CD8-positive, alpha-beta memory T cell (primary cell): ENCODE results near the gene GRIN2A. TPM values are rescaled to one million over a fixed set of nuclear protein-coding genes. Genes with fewer than 3 reads are reported as not detected.

Source experiments
- CTCF ChIA-PET: fragments of 350-600 bp; sonication (Branson Sonifier 250); formaldehyde crosslinking; loops from one replicate; lab custom pipeline; 2021; ENCODE audit warnings: antibody characterized with exemption; lab: Charles Lee
- POLR2A ChIA-PET: fragments of 350-600 bp; sonication (Branson Sonifier 250); formaldehyde crosslinking; loops from one replicate; lab custom pipeline; 2021; ENCODE audit warnings: antibody characterized with exemption; lab: Charles Lee
- DNase-seq, 5 donors: peaks; one replicate each; pipeline versions ENCODE4 v3.0.0 to v3.0.0-alpha.2; 2020 to 2022; ENCODE audit warnings: mixed read lengths in 1 of 5
- H3K27ac ChIP-seq: one replicate; pipeline ENCODE4 v1.7.0; 2013; ENCODE audit warnings: low read depth, mild to moderate bottlenecking, low read length, moderate library complexity
- H3K27me3 ChIP-seq: 2 replicates; pipeline ENCODE4 v1.7.0; 2013; ENCODE audit warnings: low read length, mild to moderate bottlenecking; ENCODE audit not compliant: insufficient read depth, poor library complexity, severe bottlenecking
- H3K36me3 ChIP-seq: 2 replicates; pipeline ENCODE4 v1.7.0; 2013; ENCODE audit warnings: mild to moderate bottlenecking, low read length, moderate library complexity; ENCODE audit not compliant: insufficient read depth
- H3K4me1 ChIP-seq: 2 replicates; pipeline ENCODE4 v1.7.0; 2013; ENCODE audit warnings: mild to moderate bottlenecking, low read length, moderate library complexity; ENCODE audit not compliant: insufficient read depth
- H3K4me3 ChIP-seq: 2 replicates; pipeline ENCODE4 v1.7.0; 2013; ENCODE audit warnings: mild to moderate bottlenecking, low read length
- H3K9me3 ChIP-seq: 2 replicates; pipeline ENCODE4 v1.7.0; 2013; ENCODE audit warnings: mild to moderate bottlenecking, low read length
- H3K27ac Mint-ChIP-seq, 8 donors: one replicate each; pipeline ENCODE4 v1.8.0; 2020 to 2021; ENCODE audit warnings: mixed read lengths in 8 of 8, mild to moderate bottlenecking in 6 of 8, inconsistent platforms in 3 of 8, moderate library complexity in 3 of 8
- H3K27me3 Mint-ChIP-seq, 2 donors: one replicate each; pipeline ENCODE4 v1.8.0; 2020 to 2021; ENCODE audit warnings: mixed read lengths in 2 of 2, mild to moderate bottlenecking in 1 of 2, moderate library complexity in 1 of 2
- H3K36me3 Mint-ChIP-seq, 3 donors: one replicate each; pipeline ENCODE4 v1.8.0; 2020 to 2021; ENCODE audit warnings: mixed read lengths in 3 of 3, inconsistent platforms in 1 of 3, mild to moderate bottlenecking in 1 of 3
- H3K4me1 Mint-ChIP-seq, 3 donors: one replicate each; pipeline ENCODE4 v1.8.0; 2020 to 2021; ENCODE audit warnings: mixed read lengths in 3 of 3, inconsistent platforms in 1 of 3, mild to moderate bottlenecking in 1 of 3
- H3K4me3 Mint-ChIP-seq, 7 donors: one replicate each; pipeline ENCODE4 v1.8.0; 2020 to 2021; ENCODE audit warnings: mixed read lengths in 7 of 7, mild to moderate bottlenecking in 6 of 7, moderate library complexity in 4 of 7, inconsistent platforms in 2 of 7
- H3K9me3 Mint-ChIP-seq, 5 donors: one replicate each; pipeline ENCODE4 v1.8.0; 2020 to 2022; ENCODE audit warnings: mixed read lengths in 5 of 5, mild to moderate bottlenecking in 3 of 5, moderate library complexity in 2 of 5, inconsistent platforms in 1 of 5
- polyA plus RNA-seq: library from polyadenylated mRNA; unstranded; fragments of 300-500 nt; fragmentation: Illumina TruSeq; gene quantifications from one replicate; pipeline ENCODE4 v1.2.3, GENCODE V29; 2021
- total RNA-seq, 2 experiments: library from RNA; stranded (reverse); gene quantifications; one replicate each; pipeline ENCODE4 v1.2.3, GENCODE V29; 2021

Gene GRIN2A
- total and polyA plus RNA-seq, 3 experiments from 2014 or later: not detected

DNA sequence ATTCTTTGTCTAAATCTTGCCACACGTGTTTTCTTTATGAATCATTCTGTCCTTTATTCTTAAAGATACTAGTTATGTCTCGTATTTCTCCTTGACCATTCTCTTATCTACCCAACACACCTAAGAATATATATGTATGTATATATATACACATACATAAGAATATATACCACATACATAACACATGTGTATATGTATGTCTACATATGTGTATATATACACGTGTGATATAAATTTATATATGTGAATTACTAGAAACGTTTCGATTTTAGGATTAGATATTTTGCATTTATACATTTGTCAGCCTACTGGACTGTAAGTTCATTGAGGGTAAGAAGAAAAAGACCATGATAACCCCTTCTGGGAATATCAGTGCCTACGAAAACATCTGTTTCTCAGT is 388.6 kb downstream of the GRIN2A start:
- H3K4me1 Mint-ChIP-seq: no peaks in the 10 kb centered on the region
- no peaks in the 10 kb centered on the region for H3K4me1 ChIP-seq
- H3K36me3 ChIP-seq: no peaks in the 10 kb centered on the region
- no peaks in the 10 kb centered on the region for H3K36me3 Mint-ChIP-seq
- H3K4me3 ChIP-seq: no peak overlapping the region
- H3K27me3 ChIP-seq: no peaks in the 10 kb centered on the region
- peaks cover 0 to 5% (median 0%) of the 10 kb centered on the region in 5 donors for H3K9me3 Mint-ChIP-seq
- H3K4me3 Mint-ChIP-seq: no peak overlapping the region
- POLR2A ChIA-PET: no interaction called here
- no peaks in the 10 kb centered on the region for H3K27me3 Mint-ChIP-seq
- no peak for DNase-seq
- CTCF ChIA-PET: no interaction called here
- no peak overlapping the region for H3K27ac Mint-ChIP-seq
- no peak overlapping the region for H3K27ac ChIP-seq
- H3K9me3 ChIP-seq: no peaks in the 10 kb centered on the region

DNA sequence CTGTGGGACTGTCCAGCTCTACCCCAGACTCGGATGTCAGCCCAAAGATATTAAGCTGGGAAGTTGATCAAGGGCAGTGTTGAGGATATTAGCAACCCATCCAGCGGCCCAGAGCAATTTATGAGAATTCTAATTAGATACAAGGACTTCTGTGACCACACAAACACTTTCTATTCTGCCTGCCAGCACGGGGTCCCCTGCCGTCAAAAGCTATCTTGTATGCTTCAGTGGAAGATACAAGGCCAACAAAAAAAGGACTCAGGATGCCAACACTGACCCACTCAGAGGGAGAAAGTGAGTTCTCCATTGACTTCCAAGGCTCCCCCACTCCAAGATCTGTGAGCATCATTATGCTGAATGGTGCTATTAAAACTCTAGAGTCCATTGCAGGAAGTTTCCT is 390.7 kb downstream of the GRIN2A start:
- no peaks in the 10 kb centered on the region for H3K9me3 ChIP-seq
- no peaks in the 10 kb centered on the region for H3K4me1 ChIP-seq
- Mint-ChIP-seq H3K4me3 (no peak overlapping the region), H3K9me3 (peaks cover 0 to 5% (median 3%) of the 10 kb centered on the region in 5 donors), H3K27ac (no peak overlapping the region), H3K27me3 (peaks cover 0 to 1% of the 10 kb centered on the region in 2 donors), H3K4me1 (no peaks in the 10 kb centered on the region), H3K36me3 (no peaks in the 10 kb centered on the region)
- ChIA-PET POLR2A (no interaction called here), CTCF (no interaction called here)
- no peaks in the 10 kb centered on the region for H3K27me3 ChIP-seq
- no peak overlapping the region for H3K27ac ChIP-seq
- no peaks in the 10 kb centered on the region for H3K36me3 ChIP-seq
- H3K4me3 ChIP-seq: no peak overlapping the region
- DNase-seq: no peak

DNA sequence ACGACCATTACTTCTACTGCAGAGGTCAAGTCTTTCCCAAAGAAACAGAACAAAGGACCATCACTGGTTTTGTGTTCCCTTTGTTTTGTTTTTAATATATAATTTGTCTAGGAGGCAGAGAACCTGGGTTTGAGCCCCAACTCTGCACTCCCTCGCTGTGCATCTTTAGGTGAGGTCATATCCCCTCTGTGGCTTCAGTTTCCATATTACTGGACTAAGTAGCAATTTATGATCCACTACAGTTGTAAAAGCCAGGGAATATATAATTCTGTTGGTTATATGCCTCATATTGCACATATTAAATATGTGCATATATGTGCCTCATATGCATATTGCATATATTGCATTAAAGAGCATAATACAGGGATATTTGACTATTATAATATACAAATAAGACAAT is 392.0 kb downstream of the GRIN2A start:
- POLR2A ChIA-PET: no interaction called here
- H3K27ac ChIP-seq: no peak overlapping the region
- H3K27ac Mint-ChIP-seq: no peak overlapping the region
- H3K9me3 ChIP-seq: no peaks in the 10 kb centered on the region
- H3K9me3 Mint-ChIP-seq: peaks cover 0 to 5% (median 3%) of the 10 kb centered on the region in 5 donors
- H3K4me3 Mint-ChIP-seq: no peak overlapping the region
- no peaks in the 10 kb centered on the region for H3K4me1 Mint-ChIP-seq
- no peaks in the 10 kb centered on the region for H3K36me3 ChIP-seq
- H3K36me3 Mint-ChIP-seq: no peaks in the 10 kb centered on the region
- CTCF ChIA-PET: no interaction called here
- DNase-seq: no peak
- no peak overlapping the region for H3K4me3 ChIP-seq
- no peaks in the 10 kb centered on the region for H3K27me3 ChIP-seq
- H3K4me1 ChIP-seq: no peaks in the 10 kb centered on the region
- H3K27me3 Mint-ChIP-seq: peaks cover 0 to 1% of the 10 kb centered on the region in 2 donors

GRCh38 chr16:9787717-9788116 is 394.5 kb downstream of the GRIN2A start:
- CTCF ChIA-PET: no interaction called here
- H3K27me3 ChIP-seq: no peaks in the 10 kb centered on the region
- Mint-ChIP-seq H3K36me3 (no peaks in the 10 kb centered on the region), H3K4me3 (no peak overlapping the region), H3K27ac (no peak overlapping the region), H3K9me3 (peaks cover 0 to 5% (median 3%) of the 10 kb centered on the region in 5 donors), H3K4me1 (no peaks in the 10 kb centered on the region), H3K27me3 (peaks cover 0 to 1% of the 10 kb centered on the region in 2 donors)
- H3K36me3 ChIP-seq: no peaks in the 10 kb centered on the region
- H3K4me1 ChIP-seq: no peaks in the 10 kb centered on the region
- no peaks in the 10 kb centered on the region for H3K9me3 ChIP-seq
- no peak overlapping the region for H3K27ac ChIP-seq
- POLR2A ChIA-PET: no interaction called here
- no peak overlapping the region for H3K4me3 ChIP-seq
- no peak for DNase-seq

DNA sequence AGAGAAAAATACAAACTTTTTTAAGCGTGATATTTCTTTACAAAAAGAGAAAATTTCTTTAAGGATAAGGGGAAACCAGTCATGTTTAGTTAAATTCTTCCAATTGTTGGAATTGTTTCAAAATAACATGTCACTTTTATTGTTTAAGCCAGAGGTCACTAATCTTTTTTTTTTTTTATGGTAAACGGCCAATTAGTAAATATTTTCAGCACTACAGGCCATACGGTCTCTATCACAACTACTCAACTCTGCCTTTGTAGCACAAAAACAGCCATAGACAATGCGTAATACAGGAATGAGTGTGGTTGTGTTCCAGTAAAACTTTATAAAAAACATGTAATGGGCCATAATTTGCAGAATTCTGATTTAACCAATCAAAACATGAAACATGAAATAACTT is 401.4 kb downstream of the GRIN2A start:
- Mint-ChIP-seq H3K27ac (no peak overlapping the region), H3K4me1 (no peaks in the 10 kb centered on the region), H3K27me3 (peaks cover 0 to 2% of the 10 kb centered on the region in 2 donors), H3K4me3 (no peak overlapping the region), H3K9me3 (peaks cover 0 to 5% (median 0%) of the 10 kb centered on the region in 5 donors), H3K36me3 (no peaks in the 10 kb centered on the region)
- POLR2A ChIA-PET: no interaction called here
- Histone ChIP-seq H3K9me3 (no peaks in the 10 kb centered on the region), H3K36me3 (no peaks in the 10 kb centered on the region), H3K27ac (no peak overlapping the region), H3K4me3 (no peak overlapping the region), H3K4me1 (no peaks in the 10 kb centered on the region), H3K27me3 (no peaks in the 10 kb centered on the region)
- CTCF ChIA-PET: no interaction called here
- no peak for DNase-seq

- Mint-ChIP-seq H3K27ac (no peak overlapping the region), H3K4me3 (no peak overlapping the region), H3K36me3 (no peaks in the 10 kb centered on the region), H3K27me3 (peaks cover 0 to 2% of the 10 kb centered on the region in 2 donors), H3K4me1 (no peaks in the 10 kb centered on the region), H3K9me3 (peaks cover 0 to 6% (median 0%) of the 10 kb centered on the region in 5 donors)
- Histone ChIP-seq H3K27me3 (no peaks in the 10 kb centered on the region), H3K4me3 (no peak overlapping the region), H3K9me3 (no peaks in the 10 kb centered on the region), H3K4me1 (no peaks in the 10 kb centered on the region), H3K36me3 (no peaks in the 10 kb centered on the region), H3K27ac (no peak overlapping the region)
- ChIA-PET CTCF (no interaction called here), POLR2A (no interaction called here)
- DNase-seq: no peak
Measured at GRCh38 chr16:9778849-9779248, 403.4 kb downstream of the GRIN2A start.

DNA sequence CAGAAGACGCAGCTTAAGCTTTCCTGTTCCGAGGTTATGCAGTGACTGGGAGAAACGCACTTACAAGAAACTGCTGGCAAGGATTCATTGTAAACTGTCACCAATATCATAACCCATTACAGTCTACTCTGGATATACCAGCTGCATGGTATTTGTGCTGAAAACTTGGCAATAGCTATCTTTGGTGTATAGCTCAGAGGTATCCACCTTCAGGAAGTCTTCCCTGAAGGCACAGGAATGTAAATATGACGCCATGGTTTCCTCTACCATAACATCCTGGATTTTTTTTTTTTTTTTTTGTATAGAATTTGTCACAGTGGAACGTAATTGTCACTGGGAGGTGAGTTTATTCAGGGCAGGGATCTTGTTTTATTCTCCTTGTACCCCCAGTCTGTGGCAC is 406.2 kb downstream of the GRIN2A start:
- H3K4me3 ChIP-seq: no peak overlapping the region
- POLR2A ChIA-PET: no interaction called here
- H3K9me3 ChIP-seq: no peaks in the 10 kb centered on the region
- Mint-ChIP-seq H3K27me3 (peaks cover 0 to 2% of the 10 kb centered on the region in 2 donors), H3K4me3 (no peak overlapping the region), H3K36me3 (no peaks in the 10 kb centered on the region), H3K4me1 (no peaks in the 10 kb centered on the region), H3K27ac (no peak overlapping the region), H3K9me3 (peaks cover 0 to 3% (median 1%) of the 10 kb centered on the region in 5 donors)
- no peaks in the 10 kb centered on the region for H3K4me1 ChIP-seq
- H3K36me3 ChIP-seq: no peaks in the 10 kb centered on the region
- CTCF ChIA-PET: no interaction called here
- H3K27ac ChIP-seq: no peak overlapping the region
- no peak for DNase-seq
- H3K27me3 ChIP-seq: no peaks in the 10 kb centered on the region

GRCh38 chr16:9773289-9773688 is 408.9 kb downstream of the GRIN2A start:
- H3K4me1 Mint-ChIP-seq: no peaks in the 10 kb centered on the region
- Histone ChIP-seq H3K36me3 (no peaks in the 10 kb centered on the region), H3K4me1 (no peaks in the 10 kb centered on the region), H3K27ac (no peak overlapping the region), H3K9me3 (no peaks in the 10 kb centered on the region), H3K4me3 (no peak overlapping the region), H3K27me3 (no peaks in the 10 kb centered on the region)
- no peaks in the 10 kb centered on the region for H3K27me3 Mint-ChIP-seq
- no peak overlapping the region for H3K4me3 Mint-ChIP-seq
- H3K9me3 Mint-ChIP-seq: peaks cover 0 to 3% (median 1%) of the 10 kb centered on the region in 5 donors
- no peak for DNase-seq
- ChIA-PET CTCF (no interaction called here), POLR2A (no interaction called here)
- H3K36me3 Mint-ChIP-seq: no peaks in the 10 kb centered on the region
- H3K27ac Mint-ChIP-seq: no peak overlapping the region
